HG03064 (cell line): Measurements from ENCODE around the gene GAGE1.
"Not testable (repeated sequence)": the region's sequence is repeated elsewhere in the genome, so short reads cannot be mapped to it uniquely, and the experiment has no call there.

Source experiments
- ATAC-seq: cut with Tn5 transposase; IDR thresholded peaks from one replicate; pipeline ENCODE4 v1.9.1; 2021; ENCODE audit warnings: low read depth; ENCODE audit not compliant: unreplicated experiment

The GAGE1 gene

GRCh38 chrX:49598720-49599119 is at the start of gene GAGE1:
Gene GAGE1 (plus strand): TSS chrX:49599020. CDS start chrX:49600175, 1,155 bp downstream.
- not testable (repeated sequence) for ATAC-seq

- not testable (repeated sequence) for ATAC-seq
These were observed 47.8 kb upstream of the GAGE1 start, which contains the start of gene GAGE12E for GRCh38 chrX:49550989-49551388. Gene GAGE12E (plus strand): TSS chrX:49551289. CDS start chrX:49552444, 1,155 bp downstream.

GRCh38 chrX:49560542-49560941 is 38.3 kb upstream of the GAGE1 start, which contains the start of gene GAGE12F:
Gene GAGE12F (plus strand): TSS chrX:49560842. CDS start chrX:49561997, 1,155 bp downstream.
- ATAC-seq: not testable (repeated sequence)

- ATAC-seq: not testable (repeated sequence)
These were observed 30.1 kb upstream of the GAGE1 start for GRCh38 chrX:49568728-49569127.

- ATAC-seq: not testable (repeated sequence)
These were observed 29.7 kb upstream of the GAGE1 start for GRCh38 chrX:49569152-49569551.

- ATAC-seq: not testable (repeated sequence)
These were observed 28.7 kb upstream of the GAGE1 start, which contains the start of gene GAGE12G for GRCh38 chrX:49570100-49570499. Gene GAGE12G (plus strand): TSS chrX:49570400. CDS start chrX:49571555, 1,155 bp downstream.

- not testable (repeated sequence) for ATAC-seq
These were observed 19.2 kb upstream of the GAGE1 start, which contains the start of gene GAGE12H for GRCh38 chrX:49579649-49580048. Gene GAGE12H (plus strand): TSS chrX:49579949. CDS start chrX:49581104, 1,155 bp downstream.

GRCh38 chrX:49589196-49589595 is 9.6 kb upstream of the GAGE1 start, which contains the start of gene GAGE2A:
Gene GAGE2A (plus strand): TSS chrX:49589496. CDS start chrX:49590651, 1,155 bp downstream.
- not testable (repeated sequence) for ATAC-seq

- ATAC-seq: not testable (repeated sequence)
These were observed 8.9 kb upstream of the GAGE1 start for GRCh38 chrX:49589769-49590478.

- not testable (repeated sequence) for ATAC-seq
These were observed 8.3 kb upstream of the GAGE1 start for GRCh38 chrX:49590488-49590887.

- no peak for ATAC-seq
These were observed 12.0 kb downstream of the GAGE1 start for GRCh38 chrX:49610718-49611310.

GRCh38 chrX:49618574-49618973 is 19.8 kb downstream of the GAGE1 start:
- ATAC-seq: no peak

GRCh38 chrX:49627086-49627777 is 28.4 kb downstream of the GAGE1 start:
- no peak for ATAC-seq

GRCh38 chrX:49644991-49645637 is 46.3 kb downstream of the GAGE1 start:
- no peak for ATAC-seq

GRCh38 chrX:49656533-49656932 is 57.7 kb downstream of the GAGE1 start:
- ATAC-seq: no peak
